Measurements from ENCODE around the gene A2M. TPM values are rescaled to one million over a fixed set of nuclear protein-coding genes. Genes with fewer than 3 reads are reported as not detected.

A2M gene
- total RNA-seq, 1 donor from 2014 or later: 846 TPM

DNA sequence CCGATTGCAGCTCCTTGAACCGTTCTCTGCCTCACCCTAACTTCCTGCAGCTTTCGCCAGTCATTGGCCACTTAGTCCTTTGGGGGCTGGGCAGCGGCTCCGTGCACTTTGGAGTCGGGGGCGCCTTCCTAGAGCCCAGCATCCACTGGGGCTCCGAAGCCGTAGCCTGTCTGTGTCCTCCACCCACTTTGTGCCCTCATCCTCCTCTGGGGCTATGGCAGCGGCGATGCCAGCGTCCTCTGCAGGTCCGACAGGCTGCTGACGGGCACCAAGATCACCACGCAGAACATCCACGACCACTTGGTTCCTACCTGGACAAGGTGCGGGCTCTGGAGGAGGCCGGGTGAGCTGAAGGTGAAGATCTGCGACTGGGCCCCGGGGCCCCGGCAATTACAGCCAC is 11.8 kb upstream of the A2M start:
- H3K27ac ChIP-seq: no peak overlapping the region
- H3K9me3 ChIP-seq: no peaks in the 10 kb centered on the region
- H3K36me3 ChIP-seq: no peaks in the 10 kb centered on the region
- DNase-seq (ENCODE audit: low spot score in 2 of 2): no peak
- no peak overlapping the region for H3K4me3 ChIP-seq
- intact Hi-C loops (cut with DNase I): no loop called here
- peaks cover 0 to 4% of the 10 kb centered on the region in 2 donors for H3K4me1 ChIP-seq
- TF ChIP-seq, protein P1, sequence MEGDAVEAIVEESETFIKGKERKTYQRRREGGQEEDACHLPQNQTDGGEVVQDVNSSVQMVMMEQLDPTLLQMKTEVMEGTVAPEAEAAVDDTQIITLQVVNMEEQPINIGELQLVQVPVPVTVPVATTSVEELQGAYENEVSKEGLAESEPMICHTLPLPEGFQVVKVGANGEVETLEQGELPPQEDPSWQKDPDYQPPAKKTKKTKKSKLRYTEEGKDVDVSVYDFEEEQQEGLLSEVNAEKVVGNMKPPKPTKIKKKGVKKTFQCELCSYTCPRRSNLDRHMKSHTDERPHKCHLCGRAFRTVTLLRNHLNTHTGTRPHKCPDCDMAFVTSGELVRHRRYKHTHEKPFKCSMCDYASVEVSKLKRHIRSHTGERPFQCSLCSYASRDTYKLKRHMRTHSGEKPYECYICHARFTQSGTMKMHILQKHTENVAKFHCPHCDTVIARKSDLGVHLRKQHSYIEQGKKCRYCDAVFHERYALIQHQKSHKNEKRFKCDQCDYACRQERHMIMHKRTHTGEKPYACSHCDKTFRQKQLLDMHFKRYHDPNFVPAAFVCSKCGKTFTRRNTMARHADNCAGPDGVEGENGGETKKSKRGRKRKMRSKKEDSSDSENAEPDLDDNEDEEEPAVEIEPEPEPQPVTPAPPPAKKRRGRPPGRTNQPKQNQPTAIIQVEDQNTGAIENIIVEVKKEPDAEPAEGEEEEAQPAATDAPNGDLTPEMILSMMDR (IDR thresholded peaks at IDR 0.05): no peak
- H3K27me3 ChIP-seq: no peaks in the 10 kb centered on the region

GRCh38 chr12:9124383-9125031 is 8.8 kb upstream of the A2M start:
- no peaks in the 10 kb centered on the region for H3K27me3 ChIP-seq
- intact Hi-C loops (cut with DNase I): no loop called here
- no peaks in the 10 kb centered on the region for H3K9me3 ChIP-seq
- TF ChIP-seq, protein P1 (IDR thresholded peaks at IDR 0.05): no peak
- H3K36me3 ChIP-seq: no peaks in the 10 kb centered on the region
- peak overlapping the region in 1 of 2 donors; percentile 57 for H3K4me3 ChIP-seq
- peaks cover 0 to 14% of the 10 kb centered on the region in 2 donors for H3K4me1 ChIP-seq
- no peak for DNase-seq (ENCODE audit: low spot score in 2 of 2)
- no peak overlapping the region for H3K27ac ChIP-seq

- intact Hi-C loops (cut with DNase I): no loop called here
- no peaks in the 10 kb centered on the region for H3K9me3 ChIP-seq
- H3K27ac ChIP-seq: peak overlapping the region; percentile 33 to 57
- peak overlapping the region in 1 of 2 donors; percentile 57 for H3K4me3 ChIP-seq
- H3K36me3 ChIP-seq: no peaks in the 10 kb centered on the region
- H3K4me1 ChIP-seq: peaks cover 0 to 18% of the 10 kb centered on the region in 2 donors
- no peaks in the 10 kb centered on the region for H3K27me3 ChIP-seq
- DNase-seq (ENCODE audit: low spot score in 2 of 2): no peak
- TF ChIP-seq, protein P1 (IDR thresholded peaks at IDR 0.05): no peak
Observed at GRCh38 chr12:9123781-9124382, 8.2 kb upstream of the A2M start.

- peak overlapping the region in 1 of 2 donors; percentile 39 for H3K27ac ChIP-seq
- TF ChIP-seq, protein P1 (IDR thresholded peaks at IDR 0.05): no peak
- no peaks in the 10 kb centered on the region for H3K27me3 ChIP-seq
- H3K4me1 ChIP-seq: peaks cover 3 to 31% of the 10 kb centered on the region in 2 donors
- DNase-seq (ENCODE audit: low spot score in 2 of 2): no peak
- no peaks in the 10 kb centered on the region for H3K9me3 ChIP-seq
- H3K36me3 ChIP-seq: no peaks in the 10 kb centered on the region
- intact Hi-C loops (cut with DNase I): no loop called here
- peak overlapping the region; percentile 31 to 57 for H3K4me3 ChIP-seq
Observed at GRCh38 chr12:9122091-9122609, 6.4 kb upstream of the A2M start.

DNA sequence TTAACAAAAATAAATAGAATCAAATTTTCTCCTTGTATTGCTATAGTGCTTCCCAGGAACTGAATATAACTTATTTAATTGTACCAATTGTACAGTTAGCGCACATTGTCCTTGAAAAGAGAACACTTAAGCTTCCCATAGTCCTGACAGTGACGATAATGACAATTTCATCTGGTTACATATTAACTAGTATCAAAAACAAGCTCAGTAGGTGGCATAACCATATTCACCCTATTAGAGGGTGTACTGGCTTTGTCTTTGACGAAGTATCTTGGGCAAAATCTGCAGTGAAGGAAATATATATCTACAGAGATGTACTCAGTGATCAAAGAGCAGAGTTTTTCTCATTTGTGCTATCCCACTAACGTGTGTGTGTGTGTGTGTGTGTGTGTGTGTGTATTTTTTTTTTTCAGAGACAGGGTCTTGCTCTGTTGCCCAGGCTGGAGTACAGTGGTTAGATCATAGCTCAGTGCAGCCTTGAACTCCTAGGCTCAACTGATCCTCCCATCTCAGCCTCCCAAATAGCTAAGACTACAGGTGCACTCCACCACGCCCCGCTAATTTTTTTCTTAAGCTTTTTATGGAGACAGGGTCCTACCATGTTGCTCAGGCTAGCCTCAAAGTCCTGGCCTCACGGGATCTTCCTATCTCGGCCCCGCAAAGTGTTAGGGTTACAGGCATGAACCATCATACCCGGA is 4.9 kb upstream of the A2M start:
- DNase-seq (ENCODE audit: low spot score in 2 of 2): no peak
- no peaks in the 10 kb centered on the region for H3K27me3 ChIP-seq
- peaks cover 3 to 35% of the 10 kb centered on the region in 2 donors for H3K4me1 ChIP-seq
- TF ChIP-seq, protein P1 (IDR thresholded peaks at IDR 0.05): no peak
- peak overlapping the region; percentile 80 to 85 for H3K27ac ChIP-seq
- no peak overlapping the region for H3K4me3 ChIP-seq
- H3K9me3 ChIP-seq: no peaks in the 10 kb centered on the region
- intact Hi-C loops (cut with DNase I): no loop called here
- no peaks in the 10 kb centered on the region for H3K36me3 ChIP-seq
